HG03571 (cell line): Measurements from ENCODE around the gene RASGRF2.
"Not testable (repeated sequence)": the region's sequence is repeated elsewhere in the genome, so short reads cannot be mapped to it uniquely, and the experiment has no call there.

Source experiments
- ATAC-seq: cut with Tn5 transposase; IDR thresholded peaks from one replicate; pipeline ENCODE4 v1.9.1; 2021; ENCODE audit not compliant: unreplicated experiment

The RASGRF2 gene

GRCh38 chr5:81018608-81019007 lies 58.4 kb downstream of the RASGRF2 start:
- ATAC-seq, result not testable (repeated sequence)

- no peak for ATAC-seq
These were observed 59.6 kb downstream of the RASGRF2 start for GRCh38 chr5:81019748-81020147.

GRCh38 chr5:81020478-81021167 lies 60.5 kb downstream of the RASGRF2 start:
- ATAC-seq, result no peak

- no peak for ATAC-seq
These were observed 61.3 kb downstream of the RASGRF2 start for GRCh38 chr5:81021486-81021885.

- ATAC-seq, result no peak
These were observed 62.0 kb downstream of the RASGRF2 start for GRCh38 chr5:81021951-81022687.

- ATAC-seq, result no peak
These were observed 62.5 kb downstream of the RASGRF2 start for GRCh38 chr5:81022688-81023084.

- no peak for ATAC-seq
These were observed 63.3 kb downstream of the RASGRF2 start for GRCh38 chr5:81023261-81023970.

GRCh38 chr5:81027481-81028058 lies 67.4 kb downstream of the RASGRF2 start:
- ATAC-seq, result no peak

- ATAC-seq, result not testable (repeated sequence)
These were observed 68.7 kb downstream of the RASGRF2 start for GRCh38 chr5:81028888-81029287.

GRCh38 chr5:81029736-81030135 lies 69.6 kb downstream of the RASGRF2 start:
- not testable (repeated sequence) for ATAC-seq

- ATAC-seq, result not testable (repeated sequence)
These were observed 70.3 kb downstream of the RASGRF2 start for GRCh38 chr5:81030236-81031034.

- ATAC-seq, result no peak
These were observed 75.4 kb downstream of the RASGRF2 start for GRCh38 chr5:81035522-81035921.

- no peak for ATAC-seq
These were observed 78.3 kb downstream of the RASGRF2 start for GRCh38 chr5:81038495-81038894.

GRCh38 chr5:81044868-81045267 lies 84.7 kb downstream of the RASGRF2 start:
- ATAC-seq, result no peak

GRCh38 chr5:81045389-81045807 lies 85.2 kb downstream of the RASGRF2 start:
- no peak for ATAC-seq

- no peak for ATAC-seq
These were observed 85.9 kb downstream of the RASGRF2 start for GRCh38 chr5:81046041-81046440.

- ATAC-seq, result no peak
These were observed 92.2 kb downstream of the RASGRF2 start for GRCh38 chr5:81052325-81052724.

- ATAC-seq, result not testable (repeated sequence)
These were observed 93.1 kb downstream of the RASGRF2 start for GRCh38 chr5:81053282-81053681.

GRCh38 chr5:81058121-81058520 lies 98.0 kb downstream of the RASGRF2 start:
- no peak for ATAC-seq

- no peak for ATAC-seq
These were observed 105.3 kb downstream of the RASGRF2 start for GRCh38 chr5:81065492-81065891.

- ATAC-seq, result no peak
These were observed 105.9 kb downstream of the RASGRF2 start for GRCh38 chr5:81066102-81066501.
